ENCODE results near the gene SNF8.

DNA sequence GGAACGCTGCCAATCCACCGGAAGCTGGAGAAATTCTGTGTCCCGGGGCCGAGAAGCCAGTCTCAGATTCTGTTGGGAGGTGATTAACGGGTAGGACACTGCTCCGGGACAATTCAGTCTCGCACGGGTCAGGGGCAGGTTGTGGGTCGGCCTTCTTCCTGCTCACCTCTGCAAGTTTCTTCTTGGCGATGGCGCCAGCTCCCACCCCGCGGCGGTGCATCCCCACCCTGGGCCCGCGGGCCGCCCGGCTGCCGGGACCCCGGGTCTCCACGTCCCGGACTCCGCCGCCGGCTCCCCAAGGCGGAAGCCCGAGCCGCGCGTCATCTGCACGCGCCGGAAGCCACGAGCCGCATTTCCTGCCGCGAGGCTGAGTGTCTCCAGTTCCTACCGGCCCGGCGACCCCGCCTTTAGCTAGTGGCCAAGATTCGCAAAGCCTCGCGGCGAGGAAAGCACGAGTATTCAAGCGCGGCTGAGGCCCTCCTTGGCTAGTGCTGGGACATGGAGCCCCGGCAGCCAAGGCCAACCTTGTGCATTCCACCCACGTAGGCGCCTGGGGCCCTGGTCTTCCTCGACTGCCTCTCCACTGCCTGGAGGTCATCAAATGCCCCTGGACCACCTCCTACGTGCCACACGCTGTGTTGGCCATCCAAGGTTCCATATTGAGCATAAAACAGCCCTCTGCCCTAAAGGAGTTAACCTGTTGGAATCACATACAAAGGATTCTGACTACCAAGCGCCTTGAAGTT is at the start of gene SNF8:
- TF ChIP-seq, protein P1, sequence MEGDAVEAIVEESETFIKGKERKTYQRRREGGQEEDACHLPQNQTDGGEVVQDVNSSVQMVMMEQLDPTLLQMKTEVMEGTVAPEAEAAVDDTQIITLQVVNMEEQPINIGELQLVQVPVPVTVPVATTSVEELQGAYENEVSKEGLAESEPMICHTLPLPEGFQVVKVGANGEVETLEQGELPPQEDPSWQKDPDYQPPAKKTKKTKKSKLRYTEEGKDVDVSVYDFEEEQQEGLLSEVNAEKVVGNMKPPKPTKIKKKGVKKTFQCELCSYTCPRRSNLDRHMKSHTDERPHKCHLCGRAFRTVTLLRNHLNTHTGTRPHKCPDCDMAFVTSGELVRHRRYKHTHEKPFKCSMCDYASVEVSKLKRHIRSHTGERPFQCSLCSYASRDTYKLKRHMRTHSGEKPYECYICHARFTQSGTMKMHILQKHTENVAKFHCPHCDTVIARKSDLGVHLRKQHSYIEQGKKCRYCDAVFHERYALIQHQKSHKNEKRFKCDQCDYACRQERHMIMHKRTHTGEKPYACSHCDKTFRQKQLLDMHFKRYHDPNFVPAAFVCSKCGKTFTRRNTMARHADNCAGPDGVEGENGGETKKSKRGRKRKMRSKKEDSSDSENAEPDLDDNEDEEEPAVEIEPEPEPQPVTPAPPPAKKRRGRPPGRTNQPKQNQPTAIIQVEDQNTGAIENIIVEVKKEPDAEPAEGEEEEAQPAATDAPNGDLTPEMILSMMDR (IDR thresholded peaks at IDR 0.05): no peak
- TF ChIP-seq POLR2A (IDR thresholded peaks at IDR 0.05): peak in 1 of 2 donors; percentile 84

All from heart left ventricle (tissue), 13 donors.